COLO668 (cell line): ENCODE results near the gene CHD6.
"Not testable (repeated sequence)": the region's sequence is repeated elsewhere in the genome, so short reads cannot be mapped to it uniquely, and the experiment has no call there.

Experiments used
- DNase-seq: peaks from one replicate; lab custom pipeline; 2025; ENCODE audit not compliant: unreplicated experiment; lab: John Stamatoyannopoulos, UW

The CHD6 gene

GRCh38 chr20:41544472-41544871 lies 73.7 kb downstream of the CHD6 start:
- no peak for DNase-seq

- DNase-seq: no peak
These were observed 77.3 kb downstream of the CHD6 start for GRCh38 chr20:41540918-41541317.

- DNase-seq: no peak
These were observed 77.7 kb downstream of the CHD6 start for GRCh38 chr20:41540459-41540858.

- DNase-seq: no peak
These were observed 79.2 kb downstream of the CHD6 start for GRCh38 chr20:41538810-41539596.

GRCh38 chr20:41537865-41538264 lies 80.3 kb downstream of the CHD6 start:
- DNase-seq: no peak

- not testable (repeated sequence) for DNase-seq
These were observed 82.6 kb downstream of the CHD6 start for GRCh38 chr20:41535551-41535950.

- no peak for DNase-seq
These were observed 83.3 kb downstream of the CHD6 start for GRCh38 chr20:41534842-41535241.

- no peak for DNase-seq
These were observed 84.0 kb downstream of the CHD6 start for GRCh38 chr20:41534170-41534569.

GRCh38 chr20:41533537-41534136 lies 84.5 kb downstream of the CHD6 start:
- DNase-seq: peak; percentile 51

GRCh38 chr20:41532935-41533334 lies 85.2 kb downstream of the CHD6 start:
- no peak for DNase-seq

- no peak for DNase-seq
These were observed 86.5 kb downstream of the CHD6 start for GRCh38 chr20:41531518-41532275.

- DNase-seq: no peak
These were observed 87.3 kb downstream of the CHD6 start for GRCh38 chr20:41530923-41531322.

GRCh38 chr20:41526327-41526726 lies 91.8 kb downstream of the CHD6 start:
- no peak for DNase-seq

GRCh38 chr20:41524980-41525613 lies 93.1 kb downstream of the CHD6 start:
- no peak for DNase-seq

GRCh38 chr20:41523857-41524256 lies 94.3 kb downstream of the CHD6 start:
- DNase-seq: no peak

GRCh38 chr20:41513829-41514228 lies 104.3 kb downstream of the CHD6 start:
- DNase-seq: no peak

GRCh38 chr20:41512624-41513023 lies 105.6 kb downstream of the CHD6 start:
- DNase-seq: no peak

- no peak for DNase-seq
These were observed 107.2 kb downstream of the CHD6 start for GRCh38 chr20:41510847-41511450.

- no peak for DNase-seq
These were observed 108.0 kb downstream of the CHD6 start for GRCh38 chr20:41510224-41510623.

- no peak for DNase-seq
These were observed 108.6 kb downstream of the CHD6 start for GRCh38 chr20:41509316-41510200.
